Measurements from ENCODE around the gene CMIP. TPM values are rescaled to one million over a fixed set of nuclear protein-coding genes. Genes with fewer than 3 reads are reported as not detected.

The CMIP gene
- polyA plus RNA-seq, 1 of the 3 experiments (the other 2 are of a cell fraction): 5.4 TPM

DNA sequence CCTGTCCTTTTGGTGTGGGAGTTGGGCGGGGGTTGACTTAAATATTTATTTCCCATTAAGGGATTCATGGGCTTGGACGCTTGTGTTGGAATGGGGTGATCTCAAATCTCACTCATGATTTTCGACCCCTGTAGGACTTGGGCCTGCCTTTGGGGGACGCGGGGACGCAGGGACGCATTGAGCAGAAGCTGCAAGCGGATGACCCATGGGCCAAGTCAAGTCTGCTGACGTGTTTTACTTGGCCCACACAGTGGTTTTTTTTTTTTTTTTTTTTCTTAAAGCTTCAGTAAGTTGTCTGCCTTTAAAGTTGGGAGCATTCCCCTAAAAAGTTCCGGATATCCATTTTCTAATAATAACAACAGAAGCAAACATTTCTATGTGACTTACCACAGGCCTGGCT is 28.9 kb downstream of the CMIP start:
- Histone ChIP-seq H3K27me3 (ENCODE audit: insufficient read depth) (no peaks in the 10 kb centered on the region), H3K9me2 (no peaks in the 10 kb centered on the region), H3K27ac (ENCODE audit: low read depth in 2 of 2, low read length in 1 of 2) (no peak overlapping the region), H3K4me1 (ENCODE audit: control insufficient read depth in 1 of 2, insufficient read depth in 2 of 2, low read depth in 1 of 2, low read length in 1 of 2) (peaks cover 0 to 10% of the 10 kb centered on the region in 2 experiments; a peak in 1 of 4 replicates), H3K4me2 (no peak overlapping the region), H4K20me1 (ENCODE audit: insufficient read depth) (peaks cover 18% of the 10 kb centered on the region), H2AFZ (ENCODE audit: low read depth) (no peak overlapping the region), H3K9me3 (no peaks in the 10 kb centered on the region), H3K9ac (no peak overlapping the region), H3K4me3 (ENCODE audit: low read depth in 2 of 2, low read length in 1 of 2) (no peak overlapping the region), H3F3A (replicated peaks; ENCODE audit: insufficient read depth) (peaks cover 8% of the 10 kb centered on the region), H3K79me2 (ENCODE audit: insufficient read depth) (peaks cover 18% of the 10 kb centered on the region), H3K36me3 (replicated peaks in 1 of 2; ENCODE audit: control insufficient read depth in 1 of 2, insufficient read depth in 2 of 2, low read length in 1 of 2) (no peaks in the 10 kb centered on the region)
- DNase-seq: no peak
- WGBS (ENCODE audit: low lambda C conversion rate): 92% methylated on average over 10 of the region's 10 CpGs
- TF ChIP-seq, protein P1, sequence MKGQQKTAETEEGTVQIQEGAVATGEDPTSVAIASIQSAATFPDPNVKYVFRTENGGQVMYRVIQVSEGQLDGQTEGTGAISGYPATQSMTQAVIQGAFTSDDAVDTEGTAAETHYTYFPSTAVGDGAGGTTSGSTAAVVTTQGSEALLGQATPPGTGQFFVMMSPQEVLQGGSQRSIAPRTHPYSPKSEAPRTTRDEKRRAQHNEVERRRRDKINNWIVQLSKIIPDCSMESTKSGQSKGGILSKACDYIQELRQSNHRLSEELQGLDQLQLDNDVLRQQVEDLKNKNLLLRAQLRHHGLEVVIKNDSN (IDR thresholded peaks at IDR 0.05; ENCODE audit: borderline replicate concordance, low read depth): no peak
- TF ChIP-seq, protein P2, sequence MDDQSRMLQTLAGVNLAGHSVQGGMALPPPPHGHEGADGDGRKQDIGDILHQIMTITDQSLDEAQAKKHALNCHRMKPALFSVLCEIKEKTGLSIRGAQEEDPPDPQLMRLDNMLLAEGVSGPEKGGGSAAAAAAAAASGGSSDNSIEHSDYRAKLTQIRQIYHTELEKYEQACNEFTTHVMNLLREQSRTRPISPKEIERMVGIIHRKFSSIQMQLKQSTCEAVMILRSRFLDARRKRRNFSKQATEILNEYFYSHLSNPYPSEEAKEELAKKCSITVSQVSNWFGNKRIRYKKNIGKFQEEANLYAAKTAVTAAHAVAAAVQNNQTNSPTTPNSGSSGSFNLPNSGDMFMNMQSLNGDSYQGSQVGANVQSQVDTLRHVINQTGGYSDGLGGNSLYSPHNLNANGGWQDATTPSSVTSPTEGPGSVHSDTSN (IDR thresholded peaks at IDR 0.05): no peak
- TF ChIP-seq NRF1 (IDR thresholded peaks at IDR 0.05; ENCODE audit: low read depth, low read length) (no peak), FOSL2 (IDR thresholded peaks at IDR 0.05; ENCODE audit: borderline replicate concordance, low read depth) (no peak), RCOR1 (IDR thresholded peaks at IDR 0.05; ENCODE audit: low read length) (no peak), RFX5 (IDR thresholded peaks at IDR 0.05; ENCODE audit: low read length) (no peak), NFIC (IDR thresholded peaks at IDR 0.05; ENCODE audit: borderline replicate concordance) (no peak), EP300 (IDR thresholded peaks at IDR 0.05; ENCODE audit: borderline replicate concordance in 1 of 2, low read depth in 1 of 2, low read length in 1 of 2) (no peak)
- POLR2A ChIA-PET: no interaction called here
- CTCF ChIA-PET: interaction anchor here (1.0 kb wide), 1 partner anchor 10 kb away, joined by 3 read pairs; no protein-coding TSS in a partner anchor

DNA sequence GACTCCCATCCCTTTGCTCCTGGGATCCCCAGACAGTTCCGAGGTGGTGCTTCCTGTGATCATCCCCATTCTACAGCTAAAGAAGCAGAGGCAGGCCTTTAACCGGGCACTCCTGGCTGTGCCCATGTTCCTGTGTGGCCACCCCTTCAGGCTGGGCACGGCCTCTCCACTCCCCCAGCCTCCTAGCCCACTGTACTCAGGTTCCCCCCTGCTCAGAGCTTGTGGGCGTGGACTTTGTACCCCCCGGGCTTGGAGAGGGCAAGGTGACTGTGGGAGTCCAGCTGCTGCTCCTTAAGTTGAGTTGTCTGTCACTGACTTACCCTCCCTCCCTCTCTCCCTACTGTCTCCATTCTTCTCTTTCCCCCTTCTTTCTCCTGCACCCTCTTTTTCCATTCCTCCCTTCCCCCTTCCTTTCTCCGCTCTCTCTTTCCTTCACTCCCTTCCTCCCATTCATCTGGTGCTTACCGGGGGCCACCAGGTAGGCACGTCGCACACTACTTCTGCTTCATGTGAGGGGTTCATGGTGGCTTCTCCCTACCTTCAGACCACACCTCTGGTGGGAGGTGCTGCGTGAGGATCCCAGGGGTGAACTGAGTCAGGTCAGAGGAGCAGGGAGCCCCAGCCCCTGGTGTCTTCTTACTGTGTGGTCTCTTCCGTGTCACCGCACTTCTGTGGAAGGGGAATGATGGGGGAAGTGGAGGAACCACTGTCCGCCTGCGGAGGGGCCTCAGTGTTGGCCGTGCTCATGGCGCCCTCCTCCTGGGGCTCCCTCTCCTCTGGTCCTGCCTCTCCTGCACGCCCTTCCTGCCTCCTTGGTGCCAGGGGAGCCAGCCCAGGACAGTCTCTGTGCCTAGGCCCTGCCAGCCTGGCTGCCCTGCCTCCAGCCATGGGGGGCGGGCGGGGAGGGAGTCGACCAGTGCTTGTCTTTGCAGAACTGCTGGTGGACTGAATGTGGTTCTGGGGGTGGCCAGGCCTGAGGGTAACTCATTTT is 29.7 kb downstream of the CMIP start:
- H3K4me1 ChIP-seq (ENCODE audit: control insufficient read depth in 1 of 2, insufficient read depth in 2 of 2, low read depth in 1 of 2, low read length in 1 of 2): peaks cover 0 to 10% of the 10 kb centered on the region in 2 experiments; a peak in 1 of 4 replicates
- H3K4me2 ChIP-seq: no peak overlapping the region
- no peaks in the 10 kb centered on the region for H3K9me2 ChIP-seq
- H2AFZ ChIP-seq (ENCODE audit: low read depth): no peak overlapping the region
- no peak for DNase-seq
- H3K27me3 ChIP-seq (ENCODE audit: insufficient read depth): no peaks in the 10 kb centered on the region
- no peak overlapping the region for H3K9ac ChIP-seq
- H3K27ac ChIP-seq (ENCODE audit: low read depth in 2 of 2, low read length in 1 of 2): no peak overlapping the region
- H3K36me3 ChIP-seq (replicated peaks in 1 of 2; ENCODE audit: control insufficient read depth in 1 of 2, insufficient read depth in 2 of 2, low read length in 1 of 2): no peaks in the 10 kb centered on the region
- peaks cover 14% of the 10 kb centered on the region for H4K20me1 ChIP-seq (ENCODE audit: insufficient read depth)
- POLR2A ChIA-PET: no interaction called here
- no peak overlapping the region for H3K4me3 ChIP-seq (ENCODE audit: low read depth in 2 of 2, low read length in 1 of 2)
- CTCF ChIA-PET: no interaction called here
- peaks cover 16% of the 10 kb centered on the region for H3K79me2 ChIP-seq (ENCODE audit: insufficient read depth)
- peaks cover 8% of the 10 kb centered on the region for H3F3A ChIP-seq (replicated peaks; ENCODE audit: insufficient read depth)
- H3K9me3 ChIP-seq: no peaks in the 10 kb centered on the region
- 95% methylated on average over 19 of the region's 20 CpGs for WGBS (ENCODE audit: low lambda C conversion rate)
- TF ChIP-seq, protein P3, sequence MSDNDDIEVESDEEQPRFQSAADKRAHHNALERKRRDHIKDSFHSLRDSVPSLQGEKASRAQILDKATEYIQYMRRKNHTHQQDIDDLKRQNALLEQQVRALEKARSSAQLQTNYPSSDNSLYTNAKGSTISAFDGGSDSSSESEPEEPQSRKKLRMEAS (IDR thresholded peaks at IDR 0.05; ENCODE audit: low read depth): no peak
- TF ChIP-seq, protein P4, sequence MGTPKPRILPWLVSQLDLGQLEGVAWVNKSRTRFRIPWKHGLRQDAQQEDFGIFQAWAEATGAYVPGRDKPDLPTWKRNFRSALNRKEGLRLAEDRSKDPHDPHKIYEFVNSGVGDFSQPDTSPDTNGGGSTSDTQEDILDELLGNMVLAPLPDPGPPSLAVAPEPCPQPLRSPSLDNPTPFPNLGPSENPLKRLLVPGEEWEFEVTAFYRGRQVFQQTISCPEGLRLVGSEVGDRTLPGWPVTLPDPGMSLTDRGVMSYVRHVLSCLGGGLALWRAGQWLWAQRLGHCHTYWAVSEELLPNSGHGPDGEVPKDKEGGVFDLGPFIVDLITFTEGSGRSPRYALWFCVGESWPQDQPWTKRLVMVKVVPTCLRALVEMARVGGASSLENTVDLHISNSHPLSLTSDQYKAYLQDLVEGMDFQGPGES (IDR thresholded peaks at IDR 0.05; ENCODE audit: low read depth, low read length): no peak
- TF ChIP-seq RXRA (IDR thresholded peaks at IDR 0.05; ENCODE audit: borderline replicate concordance, low read depth) (no peak), POLR2AphosphoS5 (IDR thresholded peaks at IDR 0.05; ENCODE audit: low read depth, low read length) (no peak), SIN3A (IDR thresholded peaks at IDR 0.05; ENCODE audit: borderline replicate concordance, low read depth, low read length) (no peak), FOXM1 (IDR thresholded peaks at IDR 0.05; ENCODE audit: low read depth) (no peak), EP300 (IDR thresholded peaks at IDR 0.05; ENCODE audit: borderline replicate concordance in 1 of 2, low read depth in 1 of 2, low read length in 1 of 2) (no peak), TAF1 (IDR thresholded peaks at IDR 0.05; ENCODE audit: borderline replicate concordance, low read depth, low read length) (no peak), NRF1 (IDR thresholded peaks at IDR 0.05; ENCODE audit: low read depth, low read length) (no peak), ELF1 (IDR thresholded peaks at IDR 0.05) (no peak), CHD2 (IDR thresholded peaks at IDR 0.05; ENCODE audit: low read length, partially characterized antibody) (no peak), FOXJ3 (CRISPR knock-in tag; IDR thresholded peaks at IDR 0.05) (no peak), NFIC (IDR thresholded peaks at IDR 0.05; ENCODE audit: borderline replicate concordance) (no peak), MEF2A (IDR thresholded peaks at IDR 0.05; ENCODE audit: borderline replicate concordance, low read depth) (no peak)
- TF ChIP-seq, protein P1 (IDR thresholded peaks at IDR 0.05; ENCODE audit: borderline replicate concordance, low read depth): no peak

Data from SK-N-SH (cell line).